Measurements from ENCODE around the gene NPAS3. TPM values are rescaled to one million over a fixed set of nuclear protein-coding genes. Genes with fewer than 3 reads are reported as not detected.

NPAS3 gene
- total and polyA plus RNA-seq, 2 donors (not counting 3 experiments of a cell fraction or from before 2014, with no cell fraction given), result 0.10 to 0.13 TPM

GRCh38 chr14:33814010-33814409 is 875.3 kb downstream of the NPAS3 start:
- ChIA-PET POLR2A (no interaction called here), CTCF (no interaction called here)
- Histone ChIP-seq H3K27ac (ENCODE audit: insufficient read depth, low read depth, low read length) (no peak overlapping the region), H3K4me1 (ENCODE audit: control insufficient read depth, extremely low read depth, insufficient read depth, low read length) (no peaks in the 10 kb centered on the region), H3K9me1 (replicated peaks; ENCODE audit: control insufficient read depth, extremely low read depth, insufficient read depth, low read length) (no peaks in the 10 kb centered on the region), H2AFZ (ENCODE audit: low read depth, low read length) (no peak overlapping the region), H3K9ac (replicated peaks; ENCODE audit: extremely low read depth, insufficient read depth, low read length) (no peak overlapping the region), H3K4me3 (replicated peaks in 1 of 3; ENCODE audit: insufficient read depth in 1 of 3, low read depth in 1 of 3, low read length in 3 of 3) (no peak overlapping the region), H3K36me3 (ENCODE audit: control insufficient read depth in 2 of 2, extremely low read depth in 1 of 2, insufficient read depth in 2 of 2, low read length in 2 of 2) (no peaks in the 10 kb centered on the region), H3K79me2 (ENCODE audit: control insufficient read depth, insufficient read depth, low read length) (no peaks in the 10 kb centered on the region), H3K4me2 (ENCODE audit: insufficient read depth, low read length) (no peak overlapping the region), H4K20me1 (replicated peaks; ENCODE audit: control insufficient read depth, extremely low read depth, insufficient read depth, low read length) (no peaks in the 10 kb centered on the region), H3K9me3 (replicated peaks; ENCODE audit: control insufficient read depth, insufficient read depth, low read length) (no peaks in the 10 kb centered on the region), H3K27me3 (ENCODE audit: control insufficient read depth in 2 of 2, insufficient read depth in 2 of 2, low read length in 2 of 2) (peaks cover 3 to 14% of the 10 kb centered on the region in 2 experiments)
- dilution Hi-C loops (cut with MboI; ENCODE audit: extremely low pct_ligation_motif_present, low sequenced_read_pairs) (no loop called here), intact Hi-C loops (cut with micrococcal nuclease) (no loop called here)
- FAIRE-seq, result no peak
- TF ChIP-seq CTCF (IDR thresholded peaks at IDR 0.05; ENCODE audit: extremely low read depth in 1 of 2, insufficient read depth in 1 of 2, low read depth in 1 of 2, low read length in 2 of 2) (no peak), GATA2 (IDR thresholded peaks at IDR 0.05; ENCODE audit: insufficient read depth, insufficient read length, low read depth, low read length) (no peak), JUN (IDR thresholded peaks at IDR 0.05; ENCODE audit: borderline replicate concordance, insufficient read depth, insufficient read length, low read depth) (no peak), POLR2AphosphoS5 (IDR thresholded peaks at IDR 0.05; ENCODE audit: insufficient read depth, low read depth, low read length) (no peak), POLR2A (IDR thresholded peaks at IDR 0.05; ENCODE audit: low read depth, low read length) (no peak), EZH2 (IDR thresholded peaks at IDR 0.05; ENCODE audit: borderline replicate concordance, low read depth, low read length, severe bottlenecking) (no peak), FOS (IDR thresholded peaks at IDR 0.05; ENCODE audit: borderline replicate concordance, insufficient read depth, low read length) (no peak), MYC (IDR thresholded peaks at IDR 0.05; ENCODE audit: low read depth, low read length) (no peak)
- TF ChIP-seq, protein P1, sequence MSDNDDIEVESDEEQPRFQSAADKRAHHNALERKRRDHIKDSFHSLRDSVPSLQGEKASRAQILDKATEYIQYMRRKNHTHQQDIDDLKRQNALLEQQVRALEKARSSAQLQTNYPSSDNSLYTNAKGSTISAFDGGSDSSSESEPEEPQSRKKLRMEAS (IDR thresholded peaks at IDR 0.05; ENCODE audit: insufficient read depth, insufficient read length), result no peak
- no TSS peak for BruUV-seq (replicated peaks)
- DNase-seq (ENCODE audit: low read depth, low spot score), result no peak

Measured in endothelial cell of umbilical vein (primary cell).